HG03060 (cell line): ENCODE data around the gene UBE2F.

Experiments
- ATAC-seq: cut with Tn5 transposase; IDR thresholded peaks from one replicate; pipeline ENCODE4 v1.9.1; 2021; ENCODE audit warnings: low read depth, moderate number of reproducible peaks; ENCODE audit not compliant: unreplicated experiment

The UBE2F gene

GRCh38 chr2:238069021-238069709, 102.4 kb downstream of the UBE2F start:
- ATAC-seq: no peak

- no peak for ATAC-seq
These were observed 103.1 kb downstream of the UBE2F start for GRCh38 chr2:238069877-238070276.

- ATAC-seq: no peak
These were observed 108.6 kb downstream of the UBE2F start for GRCh38 chr2:238075397-238075796.

GRCh38 chr2:238077292-238077691, 110.5 kb downstream of the UBE2F start:
- ATAC-seq: no peak

- ATAC-seq: no peak
These were observed 113.1 kb downstream of the UBE2F start for GRCh38 chr2:238079874-238080327.

- ATAC-seq: no peak
These were observed 113.7 kb downstream of the UBE2F start for GRCh38 chr2:238080518-238080917.

GRCh38 chr2:238081150-238081549, 114.3 kb downstream of the UBE2F start:
- no peak for ATAC-seq

- no peak for ATAC-seq
These were observed 114.7 kb downstream of the UBE2F start for GRCh38 chr2:238081561-238081960.

GRCh38 chr2:238082151-238082550, 115.3 kb downstream of the UBE2F start:
- ATAC-seq: no peak

GRCh38 chr2:238082827-238083226, 116.0 kb downstream of the UBE2F start:
- ATAC-seq: no peak

- no peak for ATAC-seq
These were observed 117.1 kb downstream of the UBE2F start for GRCh38 chr2:238083919-238084318.

- no peak for ATAC-seq
These were observed 117.9 kb downstream of the UBE2F start for GRCh38 chr2:238084761-238085160.

GRCh38 chr2:238085899-238086298, 119.1 kb downstream of the UBE2F start:
- no peak for ATAC-seq

GRCh38 chr2:238087211-238087610, 120.4 kb downstream of the UBE2F start:
- no peak for ATAC-seq

GRCh38 chr2:238090887-238091286, 124.1 kb downstream of the UBE2F start:
- ATAC-seq: no peak

GRCh38 chr2:238091436-238092060, 124.7 kb downstream of the UBE2F start:
- no peak for ATAC-seq
